Upper lobe of right lung (tissue), 1 donor: Measurements from ENCODE around the gene CNNM4. TPM values are rescaled to one million over a fixed set of nuclear protein-coding genes. Genes with fewer than 3 reads are reported as not detected.
A peak's percentile ranks its signal among the peaks of the same experiment; 100 is the strongest.

ENCODE experiments used
- ATAC-seq: fragments of 200-7000 bp; cut with Tn5 transposase; one replicate; pipeline ENCODE4 v1.9.1; 2020; ENCODE audit warnings: mild to moderate bottlenecking, moderate library complexity
- DNase-seq: peaks from one replicate; pipeline ENCODE4 v3.0.0-alpha.2; 2020
- H3K27ac ChIP-seq: fragments of 200-600 bp; one replicate; pipeline ENCODE4 v1.8.0; 2022
- H3K27me3 ChIP-seq: fragments of 200-600 bp; one replicate; pipeline ENCODE4 v1.8.0; 2022; ENCODE audit warnings: mild to moderate bottlenecking
- H3K36me3 ChIP-seq: fragments of 200-600 bp; one replicate; pipeline ENCODE4 v1.8.0; 2022
- H3K4me1 ChIP-seq: fragments of 200-600 bp; one replicate; pipeline ENCODE4 v1.8.0; 2022
- H3K4me3 ChIP-seq: fragments of 200-600 bp; one replicate; pipeline ENCODE4 v1.8.0; 2022; ENCODE audit warnings: mild to moderate bottlenecking
- H3K9me3 ChIP-seq: fragments of 200-600 bp; one replicate; pipeline ENCODE4 v1.8.0; 2022
- CTCF ChIP-seq: fragments of 200-600 bp; IDR thresholded peaks from one replicate; pipeline ENCODE4 v1.8.0; 2022; ENCODE audit warnings: antibody characterized with exemption
- intact Hi-C: fragments of 100-400 bp; cut with DNase I; formaldehyde crosslinking; loops from one replicate; pipeline ENCODE4 v1.11.0; 2022
- total RNA-seq: library from RNA; stranded (reverse); fragmentation: NEBNext Ultra II Directional; extraction: Animal tissue kit (Norgen Biotek cat#: 25700); gene quantifications from one replicate; pipeline ENCODE4 v1.2.1, GENCODE V29; 2021
- donor health status: DM: no; HTN: yes; CAD: no; lungs with severe emphysema.

The CNNM4 gene
- total RNA-seq, 1 donor from 2014 or later: 15.0 TPM

- Histone ChIP-seq H3K27ac (peak overlapping the region; percentile 31), H3K4me3 (no peak overlapping the region), H3K36me3 (peaks cover 66% of the 10 kb centered on the region), H3K4me1 (no peaks in the 10 kb centered on the region), H3K9me3 (no peaks in the 10 kb centered on the region), H3K27me3 (no peaks in the 10 kb centered on the region)
- no peak for TF ChIP-seq CTCF
- ATAC-seq: peak; percentile 63
- intact Hi-C loops: no loop called here
- DNase-seq: no peak
Observed at GRCh38 chr2:96727431-96727830, 33.3 kb upstream of the CNNM4 start.

- Histone ChIP-seq H3K9me3 (no peaks in the 10 kb centered on the region), H3K4me3 (no peak overlapping the region), H3K36me3 (peaks cover 78% of the 10 kb centered on the region), H3K4me1 (peaks cover 1% of the 10 kb centered on the region), H3K27ac (no peak overlapping the region), H3K27me3 (no peaks in the 10 kb centered on the region)
- ATAC-seq (no peak), DNase-seq (no peak)
- no peak for TF ChIP-seq CTCF
- intact Hi-C loops: no loop called here
Observed at GRCh38 chr2:96729748-96730147, 31.0 kb upstream of the CNNM4 start.

- H3K36me3 ChIP-seq: peaks cover 78% of the 10 kb centered on the region
- H3K27ac ChIP-seq: no peak overlapping the region
- intact Hi-C loops: no loop called here
- H3K4me3 ChIP-seq: no peak overlapping the region
- H3K27me3 ChIP-seq: no peaks in the 10 kb centered on the region
- peaks cover 6% of the 10 kb centered on the region for H3K4me1 ChIP-seq
- DNase-seq: no peak
- TF ChIP-seq CTCF: no peak
- no peak for ATAC-seq
- H3K9me3 ChIP-seq: no peaks in the 10 kb centered on the region
Observed at GRCh38 chr2:96730212-96730611, 30.5 kb upstream of the CNNM4 start.

- Histone ChIP-seq H3K9me3 (no peaks in the 10 kb centered on the region), H3K27me3 (no peaks in the 10 kb centered on the region), H3K36me3 (peaks cover 67% of the 10 kb centered on the region), H3K4me3 (no peak overlapping the region), H3K4me1 (peaks cover 21% of the 10 kb centered on the region), H3K27ac (no peak overlapping the region)
- no peak for DNase-seq
- ATAC-seq: no peak
- intact Hi-C loops: no loop called here
- TF ChIP-seq CTCF: no peak
Observed at GRCh38 chr2:96733931-96734330, 26.8 kb upstream of the CNNM4 start.

- Histone ChIP-seq H3K27ac (peak overlapping the region; percentile 15), H3K27me3 (no peaks in the 10 kb centered on the region), H3K4me3 (no peak overlapping the region), H3K9me3 (no peaks in the 10 kb centered on the region), H3K36me3 (peaks cover 63% of the 10 kb centered on the region), H3K4me1 (peaks cover 25% of the 10 kb centered on the region)
- DNase-seq (no peak), ATAC-seq (no peak)
- intact Hi-C loops: no loop called here
- TF ChIP-seq CTCF: no peak
Observed at GRCh38 chr2:96734880-96735583, 25.7 kb upstream of the CNNM4 start.

GRCh38 chr2:96737251-96737650 is 23.5 kb upstream of the CNNM4 start:
- Histone ChIP-seq H3K36me3 (peaks cover 40% of the 10 kb centered on the region), H3K4me3 (no peak overlapping the region), H3K4me1 (peaks cover 25% of the 10 kb centered on the region), H3K9me3 (no peaks in the 10 kb centered on the region), H3K27me3 (no peaks in the 10 kb centered on the region), H3K27ac (no peak overlapping the region)
- ATAC-seq (no peak), DNase-seq (no peak)
- intact Hi-C loops: no loop called here
- TF ChIP-seq CTCF: no peak
